ENCODE data around the gene BCKDHB. TPM values are rescaled to one million over a fixed set of nuclear protein-coding genes. Genes with fewer than 3 reads are reported as not detected.

The BCKDHB gene
- total and polyA plus RNA-seq, 2 of the 4 experiments (the other 2 are of a cell fraction) = 11.2 to 11.8 TPM

GRCh38 chr6:80196906-80197305, 90.4 kb downstream of the BCKDHB start:
- H3K4ac ChIP-seq (ENCODE audit: low read depth, low read length) = no peak overlapping the region
- no peaks in the 10 kb centered on the region for H3K9me3 ChIP-seq (ENCODE audit: control insufficient read depth, insufficient read depth, low read length)
- CTCF ChIA-PET = no interaction called here
- no peaks in the 10 kb centered on the region for H3K79me1 ChIP-seq (ENCODE audit: low read depth in 1 of 2, low read length in 2 of 2)
- no peak overlapping the region for H2BK15ac ChIP-seq (ENCODE audit: low read depth, low read length)
- no peak overlapping the region for H4K5ac ChIP-seq (ENCODE audit: low read depth, low read length)
- H3K18ac ChIP-seq (ENCODE audit: low read depth, low read length) = no peak overlapping the region
- H4K8ac ChIP-seq (ENCODE audit: low read depth in 2 of 2, low read length in 2 of 2) = no peak overlapping the region
- H3K23ac ChIP-seq (ENCODE audit: low read depth, low read length) = no peak overlapping the region
- no TSS peak for BruUV-seq (replicated peaks)
- WGBS, 2 experiments (ENCODE audit: extremely low coverage in 2 of 2, insufficient read length in 1 of 2) = no CpG with 5 or more reads among the region's 4 CpGs
- no peak for TF ChIP-seq MXI1 (IDR thresholded peaks at IDR 0.05; ENCODE audit: borderline replicate concordance, low read depth, low read length)
- TF ChIP-seq CHD1 (IDR thresholded peaks at IDR 0.05; ENCODE audit: low read depth, low read length) = no peak
- no peak for TF ChIP-seq POLR2A (IDR thresholded peaks at IDR 0.05; ENCODE audit: low read depth, low read length)
- no peak for TF ChIP-seq RAD21 (IDR thresholded peaks at IDR 0.05; ENCODE audit: low read length)
- TF ChIP-seq ELK1 (IDR thresholded peaks at IDR 0.05; ENCODE audit: borderline replicate concordance, low read depth, low read length) = no peak
- TF ChIP-seq FOS (IDR thresholded peaks at IDR 0.05; ENCODE audit: low read depth, low read length) = no peak
- TF ChIP-seq RCOR1 (IDR thresholded peaks at IDR 0.05; ENCODE audit: insufficient replicate concordance, low read length) = no peak
- no peak for TF ChIP-seq USF2 (IDR thresholded peaks at IDR 0.05; ENCODE audit: low read depth, low read length)
- TF ChIP-seq SMC3 (IDR thresholded peaks at IDR 0.05; ENCODE audit: low read depth, low read length) = no peak
- no peak for TF ChIP-seq BHLHE40 (IDR thresholded peaks at IDR 0.05; ENCODE audit: low read depth, low read length)
- TF ChIP-seq MAZ (IDR thresholded peaks at IDR 0.05; ENCODE audit: borderline replicate concordance, low read depth, low read length) = no peak
- TF ChIP-seq CTCF (conservative IDR thresholded peaks at IDR 0.05; ENCODE audit: low read depth, low read length) = no peak
- TF ChIP-seq MAFK (IDR thresholded peaks at IDR 0.05; ENCODE audit: low read depth, low read length) = no peak
- no peak for TF ChIP-seq CEBPB (IDR thresholded peaks at IDR 0.05; ENCODE audit: low read depth, low read length)
- TF ChIP-seq RFX5 (IDR thresholded peaks at IDR 0.05; ENCODE audit: low read depth, low read length) = no peak
- TF ChIP-seq NFE2L2 (IDR thresholded peaks at IDR 0.05; ENCODE audit: low read depth, low read length) = no peak
- H3K36me3 ChIP-seq (ENCODE audit: control insufficient read depth, insufficient read depth, low read length) = no peaks in the 10 kb centered on the region
- H3K27me3 ChIP-seq (ENCODE audit: control insufficient read depth, insufficient read depth, low read length) = no peaks in the 10 kb centered on the region
- no peaks in the 10 kb centered on the region for H4K20me1 ChIP-seq (ENCODE audit: insufficient read depth, low read length)
- H3K27ac ChIP-seq (ENCODE audit: insufficient read depth, low read length) = no peak overlapping the region
- no peak overlapping the region for H2BK5ac ChIP-seq (ENCODE audit: low read depth, low read length, poor library complexity, severe bottlenecking)
- H3K14ac ChIP-seq (replicated peaks; ENCODE audit: low read depth, low read length) = no peak overlapping the region
- no peak overlapping the region for H2AK9ac ChIP-seq (replicated peaks; ENCODE audit: low read depth, low read length, poor library complexity)
- H3K4me3 ChIP-seq (ENCODE audit: insufficient read depth, low read depth, low read length) = no peak overlapping the region
- no peaks in the 10 kb centered on the region; the same call in 1 of the 2 replicates for H3K9me1 ChIP-seq (ENCODE audit: insufficient read depth, low read length)
- H2BK120ac ChIP-seq (ENCODE audit: low read depth, low read length) = no peak overlapping the region
- H3K56ac ChIP-seq (ENCODE audit: extremely low read depth, insufficient read depth, low read length) = no peak overlapping the region
- H3K9ac ChIP-seq (ENCODE audit: low read depth, low read length) = no peak overlapping the region
- in situ Hi-C loops (cut with MboI; ENCODE audit: low sequenced_read_pairs) = no loop called here
- H3K4me2 ChIP-seq (ENCODE audit: low read depth, low read length) = no peak overlapping the region
- no peak overlapping the region for H2AK5ac ChIP-seq (ENCODE audit: low read depth, low read length)
- no peak overlapping the region for H2AFZ ChIP-seq (replicated peaks; ENCODE audit: low read length, poor library complexity)
- intact Hi-C loops (cut with micrococcal nuclease) = no loop called here
- no peaks in the 10 kb centered on the region for H3K4me1 ChIP-seq (ENCODE audit: control insufficient read depth, insufficient read depth, low read length)
- POLR2A ChIA-PET (ENCODE audit: unreplicated experiment) = no interaction called here
- DNase-seq (no peak), ATAC-seq (ENCODE audit: low read depth) (no peak)
- dilution Hi-C loops (cut with HindIII; ENCODE audit: low sequenced_read_pairs, unreplicated experiment) = no loop called here
- no peak overlapping the region for H2BK20ac ChIP-seq (ENCODE audit: low read depth, low read length)
- no peak overlapping the region for H4K91ac ChIP-seq (ENCODE audit: insufficient read depth, low read depth, low read length)

Data from IMR-90 (cell line).